ENCODE results near the gene NDUFS6.
"Not testable (repeated sequence)": the region's sequence is repeated elsewhere in the genome, so short reads cannot be mapped to it uniquely, and the experiment has no call there.

NDUFS6 gene

GRCh38 chr5:1787472-1788047, 13.6 kb upstream of the NDUFS6 start:
- H2BK120ac ChIP-seq (ENCODE audit: low read depth, low read length), result no peak overlapping the region
- no peak overlapping the region for H2BK5ac ChIP-seq (ENCODE audit: low read length)
- H3K4me3 ChIP-seq (ENCODE audit: low read length), result no peak overlapping the region
- H3K4ac ChIP-seq (ENCODE audit: low read depth, low read length), result no peak overlapping the region
- no peak overlapping the region for H2BK15ac ChIP-seq (replicated peaks; ENCODE audit: low read depth)
- no peak overlapping the region for H3K27ac ChIP-seq (ENCODE audit: low read depth, low read length)
- no peaks in the 10 kb centered on the region for H3K79me1 ChIP-seq (ENCODE audit: low read length)
- H3K36me3 ChIP-seq (ENCODE audit: control insufficient read depth, insufficient read depth, low read length), result no peaks in the 10 kb centered on the region
- H3K79me2 ChIP-seq (ENCODE audit: control insufficient read depth, insufficient read depth, low read length), result no peaks in the 10 kb centered on the region
- H3K4me1 ChIP-seq (ENCODE audit: control insufficient read depth, low read depth, low read length), result no peaks in the 10 kb centered on the region
- H4K8ac ChIP-seq (ENCODE audit: low read depth, low read length), result no peak overlapping the region
- H3K4me2 ChIP-seq (ENCODE audit: low read length), result no peak overlapping the region
- H4K5ac ChIP-seq (ENCODE audit: low read length), result no peak overlapping the region
- H3K9ac ChIP-seq (ENCODE audit: low read length), result no peak overlapping the region
- DNase-seq, result no peak
- no peaks in the 10 kb centered on the region for H3K27me3 ChIP-seq (ENCODE audit: insufficient read depth, low read length, poor library complexity)
- no peak overlapping the region for H3K56ac ChIP-seq (ENCODE audit: low read length)
- no peak overlapping the region for H2AK5ac ChIP-seq (ENCODE audit: low read length)
- no CpG with 5 or more reads among the region's 12 CpGs for WGBS (ENCODE audit: extremely low coverage, insufficient coverage, low lambda C conversion rate)
- no peak overlapping the region for H3K18ac ChIP-seq (ENCODE audit: low read length)
- H3K23ac ChIP-seq (ENCODE audit: low read length), result no peak overlapping the region

- Histone ChIP-seq H3K4me1 (ENCODE audit: control insufficient read depth, low read depth, low read length) (no peaks in the 10 kb centered on the region), H3K23ac (ENCODE audit: low read length) (no peak overlapping the region), H3K79me2 (ENCODE audit: control insufficient read depth, insufficient read depth, low read length) (no peaks in the 10 kb centered on the region), H2AK5ac (ENCODE audit: low read length) (no peak overlapping the region), H3K4me2 (ENCODE audit: low read length) (no peak overlapping the region), H4K5ac (ENCODE audit: low read length) (no peak overlapping the region), H3K4me3 (ENCODE audit: low read length) (no peak overlapping the region), H3K56ac (ENCODE audit: low read length) (no peak overlapping the region), H3K27me3 (ENCODE audit: insufficient read depth, low read length, poor library complexity) (no peaks in the 10 kb centered on the region), H2BK5ac (ENCODE audit: low read length) (no peak overlapping the region), H4K8ac (ENCODE audit: low read depth, low read length) (no peak overlapping the region), H3K36me3 (ENCODE audit: control insufficient read depth, insufficient read depth, low read length) (no peaks in the 10 kb centered on the region), H3K18ac (ENCODE audit: low read length) (no peak overlapping the region), H2BK15ac (replicated peaks; ENCODE audit: low read depth) (no peak overlapping the region), H2BK120ac (ENCODE audit: low read depth, low read length) (no peak overlapping the region), H3K9ac (ENCODE audit: low read length) (no peak overlapping the region), H3K79me1 (ENCODE audit: low read length) (no peaks in the 10 kb centered on the region), H3K4ac (ENCODE audit: low read depth, low read length) (no peak overlapping the region), H3K27ac (ENCODE audit: low read depth, low read length) (no peak overlapping the region)
- no CpG with 5 or more reads among the region's 7 CpGs for WGBS (ENCODE audit: extremely low coverage, insufficient coverage, low lambda C conversion rate)
- no peak for DNase-seq
Observed at GRCh38 chr5:1788200-1788599, 13.0 kb upstream of the NDUFS6 start.

- Histone ChIP-seq H3K4me3 (ENCODE audit: low read length) (no peak overlapping the region), H3K79me2 (ENCODE audit: control insufficient read depth, insufficient read depth, low read length) (no peaks in the 10 kb centered on the region), H2BK5ac (ENCODE audit: low read length) (no peak overlapping the region), H3K23ac (ENCODE audit: low read length) (no peak overlapping the region), H3K27ac (ENCODE audit: low read depth, low read length) (no peak overlapping the region), H3K36me3 (ENCODE audit: control insufficient read depth, insufficient read depth, low read length) (no peaks in the 10 kb centered on the region), H2BK15ac (replicated peaks; ENCODE audit: low read depth) (no peak overlapping the region), H4K5ac (ENCODE audit: low read length) (no peak overlapping the region), H3K4ac (ENCODE audit: low read depth, low read length) (no peak overlapping the region), H3K4me1 (ENCODE audit: control insufficient read depth, low read depth, low read length) (no peaks in the 10 kb centered on the region), H3K79me1 (ENCODE audit: low read length) (no peaks in the 10 kb centered on the region), H3K4me2 (ENCODE audit: low read length) (no peak overlapping the region), H3K56ac (ENCODE audit: low read length) (no peak overlapping the region), H4K8ac (ENCODE audit: low read depth, low read length) (no peak overlapping the region), H3K18ac (ENCODE audit: low read length) (no peak overlapping the region), H3K9ac (ENCODE audit: low read length) (no peak overlapping the region), H2AK5ac (ENCODE audit: low read length) (no peak overlapping the region), H3K27me3 (ENCODE audit: insufficient read depth, low read length, poor library complexity) (no peaks in the 10 kb centered on the region), H2BK120ac (ENCODE audit: low read depth, low read length) (no peak overlapping the region)
- no CpG with 5 or more reads among the region's 15 CpGs for WGBS (ENCODE audit: extremely low coverage, insufficient coverage, low lambda C conversion rate)
- DNase-seq, result no peak
Observed at GRCh38 chr5:1788828-1789227, 12.4 kb upstream of the NDUFS6 start.

GRCh38 chr5:1789438-1789833, 11.8 kb upstream of the NDUFS6 start:
- H3K4me2 ChIP-seq (ENCODE audit: low read length); H3K79me2 ChIP-seq (ENCODE audit: control insufficient read depth, insufficient read depth, low read length); H4K8ac ChIP-seq (ENCODE audit: low read depth, low read length); H3K4ac ChIP-seq (ENCODE audit: low read depth, low read length); H3K4me1 ChIP-seq (ENCODE audit: control insufficient read depth, low read depth, low read length); H3K36me3 ChIP-seq (ENCODE audit: control insufficient read depth, insufficient read depth, low read length); H3K4me3 ChIP-seq (ENCODE audit: low read length); H3K27ac ChIP-seq (ENCODE audit: low read depth, low read length); H3K18ac ChIP-seq (ENCODE audit: low read length); H3K56ac ChIP-seq (ENCODE audit: low read length); H2BK5ac ChIP-seq (ENCODE audit: low read length); H3K79me1 ChIP-seq (ENCODE audit: low read length); H3K23ac ChIP-seq (ENCODE audit: low read length); H2BK15ac ChIP-seq (replicated peaks; ENCODE audit: low read depth); H3K27me3 ChIP-seq (ENCODE audit: insufficient read depth, low read length, poor library complexity); H4K5ac ChIP-seq (ENCODE audit: low read length); H2AK5ac ChIP-seq (ENCODE audit: low read length); H2BK120ac ChIP-seq (ENCODE audit: low read depth, low read length); H3K9ac ChIP-seq (ENCODE audit: low read length): not testable (repeated sequence)
- DNase-seq, result peak; percentile 36
- no CpG with 5 or more reads among the region's 3 CpGs for WGBS (ENCODE audit: extremely low coverage, insufficient coverage, low lambda C conversion rate)

- Histone ChIP-seq H3K79me1 (ENCODE audit: low read length) (no peaks in the 10 kb centered on the region), H3K4ac (ENCODE audit: low read depth, low read length) (no peak overlapping the region), H3K27me3 (ENCODE audit: insufficient read depth, low read length, poor library complexity) (no peaks in the 10 kb centered on the region), H4K5ac (ENCODE audit: low read length) (no peak overlapping the region), H3K9ac (ENCODE audit: low read length) (no peak overlapping the region), H3K56ac (ENCODE audit: low read length) (no peak overlapping the region), H3K4me2 (ENCODE audit: low read length) (no peak overlapping the region), H3K4me1 (ENCODE audit: control insufficient read depth, low read depth, low read length) (no peaks in the 10 kb centered on the region), H3K18ac (ENCODE audit: low read length) (no peak overlapping the region), H2BK15ac (replicated peaks; ENCODE audit: low read depth) (no peak overlapping the region), H3K79me2 (ENCODE audit: control insufficient read depth, insufficient read depth, low read length) (no peaks in the 10 kb centered on the region), H3K23ac (ENCODE audit: low read length) (no peak overlapping the region), H3K4me3 (ENCODE audit: low read length) (no peak overlapping the region), H2AK5ac (ENCODE audit: low read length) (no peak overlapping the region), H3K27ac (ENCODE audit: low read depth, low read length) (no peak overlapping the region), H2BK120ac (ENCODE audit: low read depth, low read length) (no peak overlapping the region), H2BK5ac (ENCODE audit: low read length) (no peak overlapping the region), H4K8ac (ENCODE audit: low read depth, low read length) (no peak overlapping the region), H3K36me3 (ENCODE audit: control insufficient read depth, insufficient read depth, low read length) (no peaks in the 10 kb centered on the region)
- WGBS (ENCODE audit: extremely low coverage, insufficient coverage, low lambda C conversion rate), result no CpG with 5 or more reads among the region's 10 CpGs
- peak; percentile 8 for DNase-seq
Observed at GRCh38 chr5:1789834-1790471, 11.3 kb upstream of the NDUFS6 start.

GRCh38 chr5:1791176-1791575, 10.0 kb upstream of the NDUFS6 start:
- no peak overlapping the region for H2BK15ac ChIP-seq (replicated peaks; ENCODE audit: low read depth)
- no peak overlapping the region for H3K18ac ChIP-seq (ENCODE audit: low read length)
- H4K8ac ChIP-seq (ENCODE audit: low read depth, low read length), result no peak overlapping the region
- no peaks in the 10 kb centered on the region for H3K79me1 ChIP-seq (ENCODE audit: low read length)
- no CpG with 5 or more reads among the region's 3 CpGs for WGBS (ENCODE audit: extremely low coverage, insufficient coverage, low lambda C conversion rate)
- no peak for DNase-seq
- H2BK120ac ChIP-seq (ENCODE audit: low read depth, low read length), result no peak overlapping the region
- no peak overlapping the region for H3K4ac ChIP-seq (ENCODE audit: low read depth, low read length)
- H3K9ac ChIP-seq (ENCODE audit: low read length), result no peak overlapping the region
- no peak overlapping the region for H3K4me2 ChIP-seq (ENCODE audit: low read length)
- no peak overlapping the region for H3K23ac ChIP-seq (ENCODE audit: low read length)
- H3K4me3 ChIP-seq (ENCODE audit: low read length), result no peak overlapping the region
- no peaks in the 10 kb centered on the region for H3K79me2 ChIP-seq (ENCODE audit: control insufficient read depth, insufficient read depth, low read length)
- no peaks in the 10 kb centered on the region for H3K27me3 ChIP-seq (ENCODE audit: insufficient read depth, low read length, poor library complexity)
- no peak overlapping the region for H2AK5ac ChIP-seq (ENCODE audit: low read length)
- no peaks in the 10 kb centered on the region for H3K36me3 ChIP-seq (ENCODE audit: control insufficient read depth, insufficient read depth, low read length)
- no peak overlapping the region for H2BK5ac ChIP-seq (ENCODE audit: low read length)
- no peak overlapping the region for H4K5ac ChIP-seq (ENCODE audit: low read length)
- H3K56ac ChIP-seq (ENCODE audit: low read length), result no peak overlapping the region
- no peaks in the 10 kb centered on the region for H3K4me1 ChIP-seq (ENCODE audit: control insufficient read depth, low read depth, low read length)
- no peak overlapping the region for H3K27ac ChIP-seq (ENCODE audit: low read depth, low read length)

All from mesendoderm (in vitro differentiated cells).